HepG2 (cell line): ENCODE data around the gene APOA1. TPM values are rescaled to one million over a fixed set of nuclear protein-coding genes. Genes with fewer than 3 reads are reported as not detected.

Source experiments
- ASH2L ChIP-seq: fragments of 300-600, 200-600 bp; sonication (generic); IDR thresholded peaks from 2 replicates; pipeline ENCODE4 v1.7.0; 2017; ENCODE audit warnings: low read depth, mild to moderate bottlenecking, moderate library complexity, mixed read lengths, low read length; ENCODE audit not compliant: insufficient read length
- ATF7 ChIP-seq, 2 experiments: fragments of 450-650 bp in 1 of 2; sonication (generic) in 1 of 2; formaldehyde crosslinking in 1 of 2; IDR thresholded peaks; 2 replicates each; pipeline versions ENCODE4 v1.4.0 to v1.6.1; 2016 to 2020; ENCODE audit warnings: antibody characterized with exemption in 1 of 2, mild to moderate bottlenecking in 1 of 2, missing genetic modification reagents in 1 of 2
- BCL6 ChIP-seq: IDR thresholded peaks from 2 replicates; pipeline ENCODE4 v1.6.1; 2016; ENCODE audit warnings: missing genetic modification reagents, missing compliant biosample characterization
- BHLHE40 ChIP-seq: IDR thresholded peaks from 2 replicates; pipeline ENCODE4 v1.6.1; 2011; ENCODE audit warnings: low read length, improper control_type of control experiment
- MIER2 ChIP-seq: IDR thresholded peaks from 2 replicates; pipeline ENCODE4 v1.6.1; 2016; ENCODE audit warnings: missing biosample characterization, missing genetic modification reagents
- NFIC ChIP-seq: IDR thresholded peaks from 2 replicates; pipeline ENCODE4 v1.6.1; 2012; ENCODE audit warnings: mild to moderate bottlenecking, low read length, inconsistent platforms
- NPAS2 ChIP-seq: sonication (generic); formaldehyde crosslinking; IDR thresholded peaks from 2 replicates; pipeline ENCODE4 v1.8.0; 2022; ENCODE audit warnings: mild to moderate bottlenecking, missing genetic modification reagents, borderline replicate concordance
- REL ChIP-seq: sonication (generic); formaldehyde crosslinking; conservative IDR thresholded peaks from 2 replicates; pipeline ENCODE4 v1.8.0; 2022; ENCODE audit warnings: mild to moderate bottlenecking, missing genetic modification reagents, moderate library complexity
- RFXAP ChIP-seq: sonication (generic); formaldehyde crosslinking; IDR thresholded peaks from 2 replicates; pipeline ENCODE4 v1.4.0; 2020; ENCODE audit warnings: missing genetic modification reagents, borderline replicate concordance
- TMF1 ChIP-seq: sonication (generic); formaldehyde crosslinking; IDR thresholded peaks from 2 replicates; pipeline ENCODE4 v1.8.1; 2022; ENCODE audit warnings: low read depth, missing genetic modification reagents
- ZEB1 ChIP-seq: IDR thresholded peaks from 2 replicates; pipeline ENCODE4 v1.6.1; 2012; ENCODE audit warnings: mild to moderate bottlenecking, low read depth, inconsistent platforms; ENCODE audit not compliant: insufficient replicate concordance
- ZNF225 ChIP-seq: sonication (generic); formaldehyde crosslinking; IDR thresholded peaks from 2 replicates; pipeline ENCODE4 v1.4.0; 2020; ENCODE audit warnings: mild to moderate bottlenecking, missing genetic modification reagents
- ZNF260 ChIP-seq: sonication (generic); formaldehyde crosslinking; IDR thresholded peaks from 2 replicates; pipeline ENCODE4 v1.4.0; 2020; ENCODE audit warnings: missing genetic modification reagents, low read depth, mild to moderate bottlenecking, borderline replicate concordance
- ZNF350 ChIP-seq: sonication (generic); formaldehyde crosslinking; IDR thresholded peaks from 2 replicates; pipeline ENCODE4 v1.4.0; 2020; ENCODE audit warnings: mild to moderate bottlenecking, low read depth, missing genetic modification reagents, borderline replicate concordance
- ZNF513 ChIP-seq: sonication (generic); formaldehyde crosslinking; conservative IDR thresholded peaks from 2 replicates; pipeline ENCODE4 v1.5.0; 2020; ENCODE audit warnings: missing genetic modification reagents
- ZNF770 ChIP-seq: sonication (generic); formaldehyde crosslinking; IDR thresholded peaks from 2 replicates; pipeline ENCODE4 v1.5.0; 2020; ENCODE audit warnings: mild to moderate bottlenecking, missing genetic modification reagents
- ZNF772 ChIP-seq: sonication (generic); formaldehyde crosslinking; IDR thresholded peaks from 2 replicates; pipeline ENCODE4 v1.5.0; 2020; ENCODE audit warnings: mild to moderate bottlenecking, missing genetic modification reagents
- ZSCAN20 ChIP-seq: sonication (generic); formaldehyde crosslinking; IDR thresholded peaks from 2 replicates; pipeline ENCODE4 v1.4.0; 2020; ENCODE audit warnings: missing genetic modification reagents, mild to moderate bottlenecking, borderline replicate concordance
- polyA plus RNA-seq, 8 experiments: library from polyadenylated mRNA; depleted of rRNA in 3 of 8; stranded (reverse) in 7 of 8; unstranded in 1 of 8; fragments of >200 nt; fragmentation: Illumina TruSeq in 4 of 8; extraction: Trizol in 4 of 8; gene quantifications; 2 replicates each; pipeline versions ENCODE4 v1.2.1 to v1.2.3, GENCODE V29; 2011 to 2016; ENCODE audit warnings: low read depth in 4 of 8, missing spikeins in 1 of 8, mixed read lengths in 1 of 8; ENCODE audit not compliant: insufficient read depth in 1 of 8
- total RNA-seq, 5 experiments: library from RNA; depleted of rRNA; stranded (reverse); fragments of >200 nt; fragmentation: Illumina TruSeq; extraction: Trizol; gene quantifications; 2 replicates each; pipeline ENCODE4 v1.2.3, GENCODE V29; 2016; ENCODE audit warnings: low read depth in 1 of 5
- TF ChIP-seq, protein P1 (sequence below): sonication (generic); formaldehyde crosslinking; IDR thresholded peaks from 2 replicates; pipeline ENCODE4 v1.4.0; 2020; ENCODE audit warnings: missing genetic modification reagents, borderline replicate concordance

The APOA1 gene
- total and polyA plus RNA-seq, 2 of the 13 experiments (the other 11 are each of a cell fraction or from before 2014, with no cell fraction given): 1,973 to 5,485 TPM

- TF ChIP-seq, protein P1, sequence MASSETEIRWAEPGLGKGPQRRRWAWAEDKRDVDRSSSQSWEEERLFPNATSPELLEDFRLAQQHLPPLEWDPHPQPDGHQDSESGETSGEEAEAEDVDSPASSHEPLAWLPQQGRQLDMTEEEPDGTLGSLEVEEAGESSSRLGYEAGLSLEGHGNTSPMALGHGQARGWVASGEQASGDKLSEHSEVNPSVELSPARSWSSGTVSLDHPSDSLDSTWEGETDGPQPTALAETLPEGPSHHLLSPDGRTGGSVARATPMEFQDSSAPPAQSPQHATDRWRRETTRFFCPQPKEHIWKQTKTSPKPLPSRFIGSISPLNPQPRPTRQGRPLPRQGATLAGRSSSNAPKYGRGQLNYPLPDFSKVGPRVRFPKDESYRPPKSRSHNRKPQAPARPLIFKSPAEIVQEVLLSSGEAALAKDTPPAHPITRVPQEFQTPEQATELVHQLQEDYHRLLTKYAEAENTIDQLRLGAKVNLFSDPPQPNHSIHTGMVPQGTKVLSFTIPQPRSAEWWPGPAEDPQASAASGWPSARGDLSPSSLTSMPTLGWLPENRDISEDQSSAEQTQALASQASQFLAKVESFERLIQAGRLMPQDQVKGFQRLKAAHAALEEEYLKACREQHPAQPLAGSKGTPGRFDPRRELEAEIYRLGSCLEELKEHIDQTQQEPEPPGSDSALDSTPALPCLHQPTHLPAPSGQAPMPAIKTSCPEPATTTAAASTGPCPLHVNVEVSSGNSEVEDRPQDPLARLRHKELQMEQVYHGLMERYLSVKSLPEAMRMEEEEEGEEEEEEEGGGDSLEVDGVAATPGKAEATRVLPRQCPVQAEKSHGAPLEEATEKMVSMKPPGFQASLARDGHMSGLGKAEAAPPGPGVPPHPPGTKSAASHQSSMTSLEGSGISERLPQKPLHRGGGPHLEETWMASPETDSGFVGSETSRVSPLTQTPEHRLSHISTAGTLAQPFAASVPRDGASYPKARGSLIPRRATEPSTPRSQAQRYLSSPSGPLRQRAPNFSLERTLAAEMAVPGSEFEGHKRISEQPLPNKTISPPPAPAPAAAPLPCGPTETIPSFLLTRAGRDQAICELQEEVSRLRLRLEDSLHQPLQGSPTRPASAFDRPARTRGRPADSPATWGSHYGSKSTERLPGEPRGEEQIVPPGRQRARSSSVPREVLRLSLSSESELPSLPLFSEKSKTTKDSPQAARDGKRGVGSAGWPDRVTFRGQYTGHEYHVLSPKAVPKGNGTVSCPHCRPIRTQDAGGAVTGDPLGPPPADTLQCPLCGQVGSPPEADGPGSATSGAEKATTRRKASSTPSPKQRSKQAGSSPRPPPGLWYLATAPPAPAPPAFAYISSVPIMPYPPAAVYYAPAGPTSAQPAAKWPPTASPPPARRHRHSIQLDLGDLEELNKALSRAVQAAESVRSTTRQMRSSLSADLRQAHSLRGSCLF (CRISPR knock-in tag): no peak
- peak; percentile 50 for TF ChIP-seq BHLHE40
- TF ChIP-seq MIER2: 0 out of 2 replicates have a peak, but pooled peaks have one; percentile 22
- peak; percentile 95 for TF ChIP-seq ZNF770 (CRISPR knock-in tag)
- TF ChIP-seq REL (CRISPR knock-in tag): no peak
- TF ChIP-seq ASH2L: peak; percentile 70
- TF ChIP-seq NFIC: no peak
- no peak for TF ChIP-seq ZNF513
- no peak for TF ChIP-seq ZNF260 (CRISPR knock-in tag)
- TF ChIP-seq ZEB1: no peak
- peak; percentile 89; the same call in 1 of the 2 replicates for TF ChIP-seq RFXAP (CRISPR knock-in tag)
- 0 out of 2 replicates have a peak, but pooled peaks have one; percentile 20 for TF ChIP-seq ATF7 (IDR thresholded peaks at IDR 0.05)
- TF ChIP-seq ATF7 (CRISPR knock-in tag; IDR thresholded peaks at IDR 0.05): peak; percentile 78
- no peak for TF ChIP-seq NPAS2
- TF ChIP-seq BCL6 (CRISPR knock-in tag): peak; percentile 92
- TF ChIP-seq ZSCAN20 (CRISPR knock-in tag): no peak
- peak; percentile 71 for TF ChIP-seq ZNF772 (CRISPR knock-in tag)
- TF ChIP-seq ZNF350: peak; percentile 93
- peak; percentile 43; the same call in 1 of the 2 replicates for TF ChIP-seq TMF1
- TF ChIP-seq ZNF225: peak; percentile 24; the same call in 1 of the 2 replicates
These were observed 4.8 kb downstream of the APOA1 start (continued) for GRCh38 chr11:116832350-116833290.
